Colonic mucosa (tissue), 4 donors: Measurements from ENCODE around the gene HEATR5B. TPM values are rescaled to one million over a fixed set of nuclear protein-coding genes. Genes with fewer than 3 reads are reported as not detected.

Experiments used
- DNase-seq: peaks from one replicate; pipeline ENCODE4 v3.0.0-alpha.2; 2020
- H3K27ac ChIP-seq: fragments of 200-600 bp; one replicate; pipeline ENCODE4 v1.8.0; 2021
- H3K27me3 ChIP-seq: fragments of 200-600 bp; one replicate; pipeline ENCODE4 v1.8.0; 2021
- H3K36me3 ChIP-seq: fragments of 200-600 bp; one replicate; pipeline ENCODE4 v1.8.0; 2021
- H3K4me1 ChIP-seq: fragments of 200-600 bp; one replicate; pipeline ENCODE4 v1.8.0; 2021; ENCODE audit warnings: mild to moderate bottlenecking
- H3K4me3 ChIP-seq: fragments of 200-600 bp; one replicate; pipeline ENCODE4 v1.8.0; 2021
- H3K9ac ChIP-seq, 2 donors: one replicate each; pipeline ENCODE4 v1.7.0; 2013; ENCODE audit warnings: control low read depth in 2 of 2, low read depth in 2 of 2, low read length in 2 of 2
- H3K9me3 ChIP-seq: fragments of 200-600 bp; one replicate; pipeline ENCODE4 v1.8.0; 2021
- intact Hi-C: fragments of 100-400 bp; cut with DNase I; formaldehyde crosslinking; loops from one replicate; pipeline ENCODE4 v1.14.1; 2022
- total RNA-seq, 2 donors: library from RNA; stranded (reverse); fragmentation: NEBNext Ultra II Directional in 1 of 2; extraction: Animal tissue kit (Norgen Biotek cat#: 25700) in 1 of 2; gene quantifications; one replicate each; pipeline ENCODE4 v1.2.1, GENCODE V29; 2021
- TF ChIP-seq, protein P1 (sequence below): fragments of 200-600 bp; IDR thresholded peaks from one replicate; pipeline ENCODE4 v1.8.0; 2022; ENCODE audit warnings: antibody characterized with exemption, mild to moderate bottlenecking
- donor health status: healthy.
- donor health status: DM: no; HTN: no; CAD: no.
- donor health status: DM: no; HTN: no; CAD: no.

Gene HEATR5B
- total RNA-seq, 2 donors from 2014 or later: 17.9 to 22.1 TPM

DNA sequence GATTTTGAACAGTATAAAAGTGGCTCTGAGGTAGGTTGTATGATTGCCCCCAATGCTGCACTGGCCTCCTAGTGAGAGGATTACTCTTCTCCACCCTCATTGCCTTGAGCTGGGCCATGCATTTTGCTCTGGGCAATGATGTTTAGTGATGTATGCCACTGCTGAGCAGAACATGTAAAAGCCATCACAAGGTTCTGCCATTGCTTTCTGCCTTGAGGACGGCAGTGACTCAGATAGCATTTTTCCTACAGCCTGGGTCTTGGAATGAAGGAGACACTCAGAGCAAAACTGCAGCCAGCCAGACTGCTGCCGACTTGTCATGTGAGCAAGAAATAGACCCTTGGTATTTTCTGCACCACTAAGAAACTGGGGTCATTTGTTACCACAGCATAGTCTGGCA is 27.8 kb upstream of the HEATR5B start:
- TF ChIP-seq, protein P1, sequence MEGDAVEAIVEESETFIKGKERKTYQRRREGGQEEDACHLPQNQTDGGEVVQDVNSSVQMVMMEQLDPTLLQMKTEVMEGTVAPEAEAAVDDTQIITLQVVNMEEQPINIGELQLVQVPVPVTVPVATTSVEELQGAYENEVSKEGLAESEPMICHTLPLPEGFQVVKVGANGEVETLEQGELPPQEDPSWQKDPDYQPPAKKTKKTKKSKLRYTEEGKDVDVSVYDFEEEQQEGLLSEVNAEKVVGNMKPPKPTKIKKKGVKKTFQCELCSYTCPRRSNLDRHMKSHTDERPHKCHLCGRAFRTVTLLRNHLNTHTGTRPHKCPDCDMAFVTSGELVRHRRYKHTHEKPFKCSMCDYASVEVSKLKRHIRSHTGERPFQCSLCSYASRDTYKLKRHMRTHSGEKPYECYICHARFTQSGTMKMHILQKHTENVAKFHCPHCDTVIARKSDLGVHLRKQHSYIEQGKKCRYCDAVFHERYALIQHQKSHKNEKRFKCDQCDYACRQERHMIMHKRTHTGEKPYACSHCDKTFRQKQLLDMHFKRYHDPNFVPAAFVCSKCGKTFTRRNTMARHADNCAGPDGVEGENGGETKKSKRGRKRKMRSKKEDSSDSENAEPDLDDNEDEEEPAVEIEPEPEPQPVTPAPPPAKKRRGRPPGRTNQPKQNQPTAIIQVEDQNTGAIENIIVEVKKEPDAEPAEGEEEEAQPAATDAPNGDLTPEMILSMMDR: no peak
- H3K36me3 ChIP-seq: no peaks in the 10 kb centered on the region
- H3K27me3 ChIP-seq: no peaks in the 10 kb centered on the region
- no peak for DNase-seq
- no peaks in the 10 kb centered on the region for H3K9me3 ChIP-seq
- H3K27ac ChIP-seq: no peak overlapping the region
- intact Hi-C loops: no loop called here
- H3K4me1 ChIP-seq: no peaks in the 10 kb centered on the region
- no peak overlapping the region for H3K9ac ChIP-seq
- H3K4me3 ChIP-seq: no peak overlapping the region

DNA sequence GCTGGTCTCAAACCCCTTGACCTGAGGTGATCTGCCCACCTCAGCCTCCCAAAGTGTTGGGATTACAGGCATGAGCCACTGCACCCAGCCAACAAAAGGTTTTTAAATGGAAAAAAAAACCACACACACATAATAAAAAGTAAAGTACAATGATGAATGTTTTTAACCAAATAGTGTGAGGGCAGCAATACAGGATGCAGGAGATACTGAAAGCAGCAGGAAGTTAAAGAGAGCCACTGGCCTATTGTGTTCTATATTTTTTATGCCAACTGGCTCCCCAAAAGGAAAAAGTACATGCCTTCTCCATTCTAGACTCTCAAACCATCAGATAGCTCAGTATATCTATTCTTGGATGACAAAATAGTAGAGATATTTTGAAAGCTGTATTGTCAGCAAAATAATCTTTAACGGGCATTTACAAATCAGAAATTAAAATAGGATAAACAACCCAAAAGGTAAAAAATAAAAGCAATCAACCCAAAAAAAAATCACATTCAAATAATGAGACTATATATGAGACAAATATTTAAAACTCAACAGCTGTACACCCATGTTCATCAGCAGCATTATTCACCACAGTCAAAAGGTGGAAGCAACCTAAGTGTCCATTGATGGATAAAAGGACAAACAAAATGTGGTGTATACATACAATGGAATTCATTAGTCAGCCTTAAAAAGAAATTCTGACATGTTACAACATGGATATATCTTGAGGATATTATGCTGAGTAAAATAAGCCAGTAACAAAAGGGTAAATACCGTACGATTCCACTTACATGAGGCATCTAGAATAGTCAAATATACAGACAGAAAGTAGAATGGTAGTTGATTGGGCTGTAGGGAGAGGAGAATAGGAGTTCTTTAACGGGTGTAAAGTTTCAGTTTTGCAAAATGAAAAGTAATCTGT is 26.4 kb upstream of the HEATR5B start:
- intact Hi-C loops: no loop called here
- H3K36me3 ChIP-seq: no peaks in the 10 kb centered on the region
- no peaks in the 10 kb centered on the region for H3K27me3 ChIP-seq

GRCh38 chr2:37109523-37109922 is 25.4 kb upstream of the HEATR5B start:
- no peak overlapping the region for H3K9ac ChIP-seq
- TF ChIP-seq, protein P1: no peak
- DNase-seq: no peak

More for the DNA sequence above, 26.4 kb upstream of the HEATR5B start:
- no peaks in the 10 kb centered on the region for H3K4me1 ChIP-seq
- DNase-seq: no peak
- H3K9me3 ChIP-seq: no peaks in the 10 kb centered on the region
- no peak overlapping the region for H3K9ac ChIP-seq
- H3K27ac ChIP-seq: no peak overlapping the region
- H3K4me3 ChIP-seq: no peak overlapping the region
- TF ChIP-seq, protein P1: no peak

DNA sequence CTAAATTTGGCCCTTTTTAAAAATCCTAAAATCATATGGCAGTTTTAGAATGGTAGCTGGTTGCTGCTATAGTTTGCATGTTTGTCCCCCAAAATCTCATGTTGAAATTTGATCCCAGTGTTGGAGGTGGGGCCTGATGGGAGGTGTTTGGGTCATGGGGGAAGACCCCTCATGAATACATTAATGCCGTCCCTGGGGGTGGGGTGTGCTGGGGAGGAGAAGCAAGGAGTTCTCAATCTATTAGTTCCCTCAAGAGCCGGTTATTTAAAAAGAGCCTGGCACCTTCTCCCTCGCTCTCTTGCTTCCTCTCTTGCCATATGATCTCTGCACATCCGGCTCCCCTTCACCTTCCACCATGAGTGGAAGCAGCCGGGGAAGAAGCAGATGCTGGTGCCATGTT is 21.0 kb upstream of the HEATR5B start:
- intact Hi-C loops: no loop called here
- Histone ChIP-seq H3K4me3 (no peak overlapping the region), H3K9ac (no peak overlapping the region), H3K9me3 (no peaks in the 10 kb centered on the region), H3K36me3 (no peaks in the 10 kb centered on the region), H3K27me3 (no peaks in the 10 kb centered on the region), H3K27ac (no peak overlapping the region), H3K4me1 (no peaks in the 10 kb centered on the region)
- no peak for DNase-seq
- TF ChIP-seq, protein P1: no peak

More at GRCh38 chr2:37109523-37109922, 25.4 kb upstream of the HEATR5B start:
- Histone ChIP-seq H3K4me3 (no peak overlapping the region), H3K4me1 (no peaks in the 10 kb centered on the region), H3K27ac (no peak overlapping the region), H3K36me3 (no peaks in the 10 kb centered on the region), H3K27me3 (no peaks in the 10 kb centered on the region), H3K9me3 (no peaks in the 10 kb centered on the region)
- intact Hi-C loops: no loop called here

- H3K4me1 ChIP-seq: no peaks in the 10 kb centered on the region
- intact Hi-C loops: no loop called here
- no peaks in the 10 kb centered on the region for H3K9me3 ChIP-seq
- no peaks in the 10 kb centered on the region for H3K36me3 ChIP-seq
- H3K9ac ChIP-seq: no peak overlapping the region
- no peaks in the 10 kb centered on the region for H3K27me3 ChIP-seq
- no peak overlapping the region for H3K27ac ChIP-seq
- TF ChIP-seq, protein P1: no peak
- DNase-seq: no peak
- H3K4me3 ChIP-seq: no peak overlapping the region
Observed at GRCh38 chr2:37104178-37104577, 20.0 kb upstream of the HEATR5B start.
